GM21515 (cell line): ENCODE data around the gene AKAP12.

Experiments
- ATAC-seq: cut with Tn5 transposase; IDR thresholded peaks from one replicate; pipeline ENCODE4 v1.9.1; 2021; ENCODE audit not compliant: unreplicated experiment

AKAP12 gene

DNA sequence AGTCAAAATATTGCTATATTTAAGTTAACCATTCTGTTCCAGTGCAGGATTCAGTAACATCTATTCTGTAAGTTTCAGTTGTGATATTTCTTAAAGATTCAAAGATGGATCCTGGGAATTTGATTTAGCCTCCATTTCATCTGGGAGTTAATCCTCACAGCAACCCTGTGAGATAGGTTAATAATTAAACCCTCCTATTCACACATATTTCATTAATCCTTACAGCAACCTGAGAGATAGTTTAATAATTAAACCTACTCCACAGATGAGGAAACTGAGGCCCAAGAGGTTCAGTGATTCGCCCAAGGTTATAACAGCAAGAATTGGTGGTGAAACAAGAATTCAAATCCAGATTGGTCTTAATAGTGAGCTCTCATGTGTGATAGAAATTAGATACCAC lies 162.5 kb downstream of the AKAP12 start:
- ATAC-seq, result no peak

DNA sequence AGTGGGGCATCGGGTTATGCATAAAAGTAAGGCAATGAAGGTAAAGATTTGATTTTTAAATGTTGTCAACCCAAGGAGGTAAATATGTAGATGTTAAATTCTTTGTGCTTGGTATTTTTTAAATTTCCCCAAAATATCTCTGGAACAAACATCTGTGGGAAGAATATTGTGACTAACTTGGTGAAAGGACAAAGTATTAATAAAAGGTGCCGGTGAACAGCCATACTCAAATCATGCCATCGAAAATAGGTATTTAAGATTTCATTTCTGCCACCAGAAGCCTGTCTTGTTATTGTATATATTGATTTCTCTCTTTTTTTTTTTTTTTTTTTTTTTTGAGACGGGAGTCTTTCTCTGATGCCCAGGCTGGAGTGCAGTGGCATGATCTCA lies 164.1 kb downstream of the AKAP12 start:
- ATAC-seq, result no peak
